NT2/D1 (cell line): Measurements from ENCODE around the gene YBX1.

Experiments used
- DNase-seq: peaks from one replicate; pipeline ENCODE4 v3.0.0-alpha.2; 2011; ENCODE audit warnings: low read depth, low spot score
- H3K27me3 ChIP-seq: 2 replicates; pipeline ENCODE4 v1.6.0; 2011; ENCODE audit warnings: mild to moderate bottlenecking; ENCODE audit not compliant: insufficient read length, insufficient read depth
- H3K36me3 ChIP-seq: 2 replicates; pipeline ENCODE4 v1.6.1; 2011; ENCODE audit warnings: mild to moderate bottlenecking, low read length, mixed read lengths; ENCODE audit not compliant: insufficient read depth, insufficient read length
- H3K4me1 ChIP-seq: 2 replicates; pipeline ENCODE4 v1.5.1; 2011; ENCODE audit not compliant: insufficient read depth, insufficient read length
- H3K4me3 ChIP-seq: 2 replicates; pipeline ENCODE4 v1.5.1; 2011; ENCODE audit warnings: low read depth; ENCODE audit not compliant: insufficient read length
- H3K9ac ChIP-seq: 2 replicates; pipeline ENCODE4 v1.6.0; 2011; ENCODE audit warnings: low read depth; ENCODE audit not compliant: insufficient read length
- H3K9me3 ChIP-seq: 2 replicates; pipeline ENCODE4 v1.5.1; 2011; ENCODE audit warnings: mild to moderate bottlenecking, low read length; ENCODE audit not compliant: insufficient read depth
- SUZ12 ChIP-seq: IDR thresholded peaks from 2 replicates; pipeline ENCODE4 v1.6.1; 2011; ENCODE audit not compliant: insufficient read length, insufficient read depth; ENCODE audit errors: extremely low read depth
- YY1 ChIP-seq: IDR thresholded peaks from 2 replicates; pipeline ENCODE4 v1.6.1; 2011; ENCODE audit not compliant: insufficient read length, insufficient read depth
- ZNF274 ChIP-seq: IDR thresholded peaks from 2 replicates; pipeline ENCODE4 v1.6.1; 2011; ENCODE audit warnings: mild to moderate bottlenecking, low read depth, low read length

The YBX1 gene

GRCh38 chr1:42736152-42736551, 53.9 kb downstream of the YBX1 start:
- peaks cover 7% of the 10 kb centered on the region for H3K36me3 ChIP-seq
- peaks cover 49% of the 10 kb centered on the region for H3K4me1 ChIP-seq
- no peak overlapping the region for H3K4me3 ChIP-seq
- H3K9ac ChIP-seq: peak overlapping the region; percentile 18
- H3K9me3 ChIP-seq: no peaks in the 10 kb centered on the region
- DNase-seq: no peak
- TF ChIP-seq SUZ12: no peak
- TF ChIP-seq ZNF274: no peak
- TF ChIP-seq YY1: no peak
- H3K27me3 ChIP-seq: no peaks in the 10 kb centered on the region

DNA sequence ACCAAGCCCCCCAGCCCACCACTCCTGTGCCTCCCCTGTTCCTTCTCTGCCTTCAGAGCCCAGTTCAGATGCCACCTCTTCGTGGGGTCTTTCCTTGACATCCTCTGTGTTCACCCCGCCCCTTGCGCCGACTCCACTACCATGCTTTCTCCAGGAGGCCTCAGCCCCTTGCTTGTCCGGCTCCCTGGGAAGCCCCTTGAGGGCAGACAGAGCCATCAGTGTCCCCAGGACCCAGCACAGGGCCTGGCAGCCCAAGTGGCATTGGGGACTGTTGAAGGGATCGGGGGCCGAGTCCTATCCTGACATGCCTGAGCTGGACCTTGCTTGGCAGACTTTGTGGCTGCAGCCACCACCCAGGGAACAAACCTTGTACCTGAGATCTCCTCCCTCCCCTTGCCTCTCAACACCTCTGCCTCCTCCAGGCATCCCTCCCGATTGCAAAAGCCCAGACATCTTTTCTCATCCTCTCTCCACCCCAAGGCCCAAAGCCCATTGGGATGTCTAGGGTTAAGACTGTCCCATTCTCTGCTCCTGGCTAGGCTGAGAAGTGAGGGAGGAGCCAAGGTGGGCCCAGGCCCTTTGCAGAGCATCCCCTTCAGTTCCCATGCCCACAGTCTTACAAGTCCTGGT, 54.5 kb downstream of the YBX1 start:
- peaks cover 53% of the 10 kb centered on the region for H3K4me1 ChIP-seq
- DNase-seq: no peak
- no peak overlapping the region for H3K9ac ChIP-seq
- H3K36me3 ChIP-seq: peaks cover 7% of the 10 kb centered on the region
- H3K4me3 ChIP-seq: no peak overlapping the region
- H3K27me3 ChIP-seq: no peaks in the 10 kb centered on the region
- TF ChIP-seq SUZ12: no peak
- TF ChIP-seq ZNF274: no peak
- TF ChIP-seq YY1: no peak
- no peaks in the 10 kb centered on the region for H3K9me3 ChIP-seq

GRCh38 chr1:42737257-42737656, 55.0 kb downstream of the YBX1 start:
- DNase-seq: no peak
- peaks cover 7% of the 10 kb centered on the region for H3K36me3 ChIP-seq

GRCh38 chr1:42737986-42738677, 55.9 kb downstream of the YBX1 start:
- no peaks in the 10 kb centered on the region for H3K9me3 ChIP-seq
- no peak for TF ChIP-seq YY1
- TF ChIP-seq SUZ12: no peak
- no peak for TF ChIP-seq ZNF274
- no peak overlapping the region for H3K9ac ChIP-seq
- H3K4me3 ChIP-seq: no peak overlapping the region
- peaks cover 59% of the 10 kb centered on the region for H3K4me1 ChIP-seq
- no peaks in the 10 kb centered on the region for H3K27me3 ChIP-seq
- H3K36me3 ChIP-seq: peaks cover 7% of the 10 kb centered on the region
- no peak for DNase-seq

More at GRCh38 chr1:42737257-42737656, 55.0 kb downstream of the YBX1 start:
- Histone ChIP-seq H3K4me1 (peaks cover 56% of the 10 kb centered on the region), H3K4me3 (no peak overlapping the region), H3K27me3 (no peaks in the 10 kb centered on the region), H3K9me3 (no peaks in the 10 kb centered on the region), H3K9ac (no peak overlapping the region)
- TF ChIP-seq ZNF274 (no peak), YY1 (no peak), SUZ12 (no peak)

GRCh38 chr1:42738678-42739226, 56.5 kb downstream of the YBX1 start:
- H3K36me3 ChIP-seq: peaks cover 7% of the 10 kb centered on the region
- no peaks in the 10 kb centered on the region for H3K27me3 ChIP-seq
- H3K4me1 ChIP-seq: peaks cover 58% of the 10 kb centered on the region
- peak overlapping the region; percentile 91 for H3K9ac ChIP-seq
- H3K4me3 ChIP-seq: peak overlapping the region; percentile 60
- DNase-seq: no peak
- H3K9me3 ChIP-seq: no peaks in the 10 kb centered on the region
- no peak for TF ChIP-seq SUZ12

DNA sequence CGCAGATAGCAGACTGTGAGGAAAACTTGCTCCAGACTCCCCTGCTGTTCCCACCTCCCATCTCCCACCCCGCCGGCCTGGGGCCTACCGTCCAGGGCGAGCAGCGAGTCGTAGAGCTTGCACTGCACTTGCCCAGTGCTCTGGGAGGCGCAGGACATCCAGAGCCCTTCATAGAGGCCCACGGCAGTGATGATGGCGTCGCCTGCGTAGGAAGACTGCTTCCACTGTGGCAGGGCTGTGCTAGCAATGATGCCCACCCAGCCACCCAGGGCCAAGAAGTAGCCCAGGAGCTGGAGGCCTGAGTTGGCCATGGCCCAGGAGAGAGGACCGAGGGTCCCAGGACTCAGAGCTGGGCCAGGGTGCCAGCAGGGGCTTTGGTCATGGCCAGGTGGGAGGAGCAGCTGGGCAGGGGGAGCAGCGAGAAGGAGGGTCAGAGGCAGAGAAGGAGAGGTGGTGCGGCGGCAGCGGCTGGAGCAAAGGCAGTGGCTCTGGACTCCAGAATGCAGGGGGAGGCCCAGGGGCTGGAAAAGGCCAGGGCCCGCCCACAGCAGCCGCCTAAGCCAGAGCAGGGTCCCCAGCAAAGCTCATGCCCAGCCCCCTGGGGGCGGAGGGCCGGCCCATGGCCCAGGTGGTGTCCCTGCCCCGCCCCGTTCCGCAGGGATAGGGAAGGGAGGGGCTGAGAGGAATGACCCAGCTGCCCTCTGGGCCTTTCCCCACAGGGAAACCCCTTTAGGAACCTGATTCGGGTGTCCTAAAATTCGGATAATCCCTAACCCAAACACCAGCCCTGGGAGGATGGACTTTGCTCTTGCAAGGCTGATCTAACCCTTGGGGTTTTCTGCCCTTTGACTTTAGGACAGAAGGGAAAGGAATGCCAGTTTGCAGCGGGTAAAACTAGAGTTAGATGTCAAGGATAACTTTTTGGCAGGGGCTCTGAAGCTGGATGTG, 57.8 kb downstream of the YBX1 start, which contains the start of gene CLDN19:
TSS of gene CLDN19 (minus strand) at position 484 of the 948 bp plus-strand sequence. CDS start at position 311, 173 bp downstream.
- H3K4me1 ChIP-seq: peaks cover 51% of the 10 kb centered on the region
- peak within 1 kb of the TSS; percentile 60 for H3K4me3 ChIP-seq
- peak within 1 kb of the TSS; percentile 91 for H3K9ac ChIP-seq
- no peaks in the 10 kb centered on the region for H3K27me3 ChIP-seq
- peak; percentile 63 for DNase-seq
- no peaks in the 10 kb centered on the region for H3K9me3 ChIP-seq
- TF ChIP-seq ZNF274 (no peak), YY1 (no peak), SUZ12 (no peak)
- peaks cover 10% of the 10 kb centered on the region for H3K36me3 ChIP-seq
